A549 (cell line): Measurements from ENCODE around the gene DLG1.

Experiments
- CTCF ChIP-seq: fragments of >200 bp; sonication (Bioruptor Twin); formaldehyde crosslinking; IDR thresholded peaks from 3 replicates; pipeline ENCODE4 v1.5.1; 2016
- MAX ChIP-seq: IDR thresholded peaks from 2 replicates; pipeline ENCODE4 v1.6.1; 2012
- RAD21 ChIP-seq, 2 experiments: fragments of >200 bp in 1 of 2; sonication (Bioruptor Twin) in 1 of 2; formaldehyde crosslinking in 1 of 2; IDR thresholded peaks in 1 of 2; conservative IDR thresholded peaks in 1 of 2; 2 replicates in 1 of 2; 3 replicates in 1 of 2; pipeline ENCODE4 v1.6.1; 2012 to 2018; ENCODE audit warnings: inconsistent platforms in 1 of 2

GRCh38 chr3:197011780-197012539, 286.5 kb downstream of the DLG1 start:
- TF ChIP-seq MAX, result no peak
- TF ChIP-seq RAD21 (conservative IDR thresholded peaks at IDR 0.05 in 1 of 2, IDR thresholded peaks at IDR 0.05 in 1 of 2), result no peak
- no peak for TF ChIP-seq CTCF
